DMS114 treated with DMSO at 0.1 percent for 48 hours (cell line): ENCODE measurements around the gene FSHR.

ENCODE experiments used
- DNase-seq: peaks from one replicate; lab custom pipeline; 2025; ENCODE audit not compliant: unreplicated experiment; lab: John Stamatoyannopoulos, UW

The FSHR gene

GRCh38 chr2:48915227-48915626 is 239.1 kb downstream of the FSHR start:
- no peak for DNase-seq

GRCh38 chr2:48914477-48915089 is 239.7 kb downstream of the FSHR start:
- DNase-seq, result no peak
